H1 (cell line): ENCODE results near the gene SLC6A6. TPM values are rescaled to one million over a fixed set of nuclear protein-coding genes. Genes with fewer than 3 reads are reported as not detected.

Source experiments
- CTCF ChIA-PET: fragments of 300-600 bp; sonication (Branson Sonifier 250); formaldehyde crosslinking; loops from one replicate; lab custom pipeline; 2021; ENCODE audit not compliant: partially characterized antibody; lab: Charles Lee
- POLR2A ChIA-PET: fragments of 300-600 bp; sonication (Branson Sonifier 250); formaldehyde crosslinking; loops from one replicate; lab custom pipeline; 2021; ENCODE audit warnings: inconsistent platforms; ENCODE audit not compliant: partially characterized antibody; lab: Charles Lee
- DNase-seq, 2 experiments: peaks; one replicate each; pipeline versions ENCODE4 v3.0.0 to v3.0.0-alpha.2; 2010 to 2022; ENCODE audit warnings: low spot score in 2 of 2, low read depth in 1 of 2, mixed read lengths in 1 of 2
- FAIRE-seq: peaks from 2 replicates; lab custom pipeline; 2011; peaks lifted over from hg19 to GRCh38; lab: Jason Lieb, UNC
- H2AFZ ChIP-seq: 2 replicates; pipeline ENCODE4 v1.8.1; 2012; ENCODE audit warnings: low read length, inconsistent platforms
- H2AK5ac ChIP-seq: 2 replicates; pipeline ENCODE4 v1.6.1; 2013; ENCODE audit warnings: low read depth, low read length
- H2BK120ac ChIP-seq: replicated peaks from 2 replicates; pipeline ENCODE3; 2013; ENCODE audit warnings: low read depth, low read length, inconsistent platforms
- H2BK12ac ChIP-seq: 2 replicates; pipeline ENCODE4 v1.6.1; 2013; ENCODE audit warnings: low read depth, low read length
- H2BK15ac ChIP-seq: 2 replicates; pipeline ENCODE4 v1.6.1; 2013; ENCODE audit warnings: low read length
- H2BK20ac ChIP-seq: 2 replicates; pipeline ENCODE4 v1.6.1; 2013; ENCODE audit warnings: low read length
- H2BK5ac ChIP-seq: 2 replicates; pipeline ENCODE4 v1.6.1; 2013; ENCODE audit warnings: low read depth, low read length
- H3K14ac ChIP-seq: 2 replicates; pipeline ENCODE4 v1.6.1; 2013; ENCODE audit warnings: inconsistent platforms; ENCODE audit not compliant: insufficient read length
- H3K18ac ChIP-seq: 2 replicates; pipeline ENCODE4 v1.6.1; 2013; ENCODE audit warnings: low read length; ENCODE audit errors: extremely low read depth
- H3K23ac ChIP-seq: 2 replicates; pipeline ENCODE4 v1.6.1; 2013; ENCODE audit warnings: inconsistent platforms; ENCODE audit not compliant: insufficient read length
- H3K23me2 ChIP-seq: 2 replicates; pipeline ENCODE4 v1.6.1; 2013; ENCODE audit warnings: low read depth, low read length
- H3K27ac ChIP-seq: 2 replicates; pipeline ENCODE4 v1.6.1; 2011; ENCODE audit warnings: low read depth, low read length, inconsistent platforms
- H3K27me3 ChIP-seq, 4 experiments: replicated peaks in 1 of 4; 1 replicate in 1 of 4; 2 replicates in 3 of 4; pipeline versions ENCODE4 v1.6.1 to v1.8.1; 2011 to 2013; ENCODE audit warnings: low read length in 3 of 4, mild to moderate bottlenecking in 3 of 4, inconsistent platforms in 2 of 4, mixed read lengths in 2 of 4, moderate library complexity in 1 of 4; ENCODE audit not compliant: control insufficient read depth in 3 of 4, insufficient read depth in 3 of 4; ENCODE audit errors: extremely low read depth in 1 of 4
- H3K36me3 ChIP-seq, 4 experiments: 2 replicates each; pipeline versions ENCODE4 v1.6.1 to v1.8.1; 2011 to 2013; ENCODE audit warnings: mild to moderate bottlenecking in 4 of 4, low read length in 3 of 4, moderate library complexity in 2 of 4, control low read depth in 1 of 4, inconsistent platforms in 1 of 4; ENCODE audit not compliant: insufficient read depth in 4 of 4, control insufficient read depth in 2 of 4
- H3K4ac ChIP-seq: replicated peaks from 2 replicates; pipeline ENCODE3; 2013; ENCODE audit warnings: low read length, low read depth, mixed read lengths, inconsistent platforms; ENCODE audit not compliant: insufficient read length
- H3K4me1 ChIP-seq, 4 experiments: replicated peaks in 1 of 4; 1 replicate in 1 of 4; 2 replicates in 3 of 4; pipeline versions ENCODE4 v1.6.1 to v1.8.1; 2011 to 2013; ENCODE audit warnings: low read length in 3 of 4, inconsistent platforms in 2 of 4, mixed read lengths in 1 of 4; ENCODE audit not compliant: insufficient read depth in 4 of 4, control insufficient read depth in 3 of 4
- H3K4me2 ChIP-seq, 2 experiments: 2 replicates each; pipeline versions ENCODE4 v1.6.1 to v1.8.1; 2011 to 2013; ENCODE audit warnings: low read depth in 2 of 2, low read length in 2 of 2, control low read depth in 1 of 2, inconsistent platforms in 1 of 2, mild to moderate bottlenecking in 1 of 2; ENCODE audit not compliant: insufficient read depth in 1 of 2
- H3K4me3 ChIP-seq, 4 experiments: fragments of 200-600, 300-600 bp in 1 of 4; sonication (generic), shearing (Covaris generic), sonication (Bioruptor Twin) in 1 of 4; 2 replicates each; pipeline versions ENCODE4 v1.5.1 to v1.8.1; 2011 to 2016; ENCODE audit warnings: low read length in 4 of 4, low read depth in 3 of 4, control low read depth in 2 of 4, inconsistent platforms in 2 of 4, mild to moderate bottlenecking in 2 of 4, mixed read lengths in 1 of 4, moderate library complexity in 1 of 4; ENCODE audit not compliant: insufficient read depth in 2 of 4; ENCODE audit errors: extremely low read depth in 1 of 4
- H3K56ac ChIP-seq: replicated peaks from 2 replicates; pipeline ENCODE3; 2013; ENCODE audit warnings: low read depth, mild to moderate bottlenecking, mixed read lengths, low read length, inconsistent platforms; ENCODE audit not compliant: insufficient read length
- H3K79me1 ChIP-seq: 2 replicates; pipeline ENCODE4 v1.6.1; 2013; ENCODE audit warnings: low read depth, low read length, control low read depth
- H3K79me2 ChIP-seq, 2 experiments: 2 replicates each; pipeline versions ENCODE4 v1.6.1 to v1.8.1; 2012 to 2013; ENCODE audit warnings: low read length in 2 of 2, mild to moderate bottlenecking in 2 of 2, inconsistent platforms in 1 of 2; ENCODE audit not compliant: insufficient read depth in 2 of 2, control insufficient read depth in 1 of 2
- H3K9ac ChIP-seq, 4 experiments: replicated peaks in 1 of 4; 1 replicate in 1 of 4; 2 replicates in 3 of 4; pipeline versions ENCODE4 v1.6.1 to v1.8.1; 2011 to 2013; ENCODE audit warnings: low read depth in 3 of 4, low read length in 3 of 4, control low read depth in 2 of 4, mild to moderate bottlenecking in 2 of 4, moderate library complexity in 2 of 4, inconsistent platforms in 1 of 4; ENCODE audit errors: extremely low read depth in 1 of 4
- H3K9me3 ChIP-seq, 2 experiments: 2 replicates each; pipeline versions ENCODE4 v1.6.1 to v1.8.1; 2012 to 2013; ENCODE audit warnings: mild to moderate bottlenecking in 2 of 2, moderate library complexity in 2 of 2, control low read depth in 1 of 2, inconsistent platforms in 1 of 2, low read depth in 1 of 2, low read length in 1 of 2, mixed read lengths in 1 of 2; ENCODE audit not compliant: insufficient read depth in 2 of 2
- H4K20me1 ChIP-seq, 2 experiments: replicated peaks in 1 of 2; 2 replicates each; pipeline versions ENCODE3 to v1.8.1; 2011 to 2013; ENCODE audit warnings: inconsistent platforms in 2 of 2, low read length in 2 of 2, mild to moderate bottlenecking in 1 of 2; ENCODE audit not compliant: insufficient read depth in 2 of 2, control insufficient read depth in 1 of 2
- H4K5ac ChIP-seq: 2 replicates; pipeline ENCODE4 v1.6.1; 2013; ENCODE audit warnings: low read length, low read depth, mixed read lengths, inconsistent platforms; ENCODE audit not compliant: insufficient read length
- H4K8ac ChIP-seq: 2 replicates; pipeline ENCODE4 v1.8.0; 2013; ENCODE audit warnings: mild to moderate bottlenecking, moderate library complexity, low read length, inconsistent platforms; ENCODE audit not compliant: insufficient read depth; ENCODE audit errors: extremely low read depth
- H4K91ac ChIP-seq: replicated peaks from 2 replicates; pipeline ENCODE3; 2013; ENCODE audit warnings: low read length, mixed read lengths, inconsistent platforms; ENCODE audit not compliant: insufficient read length
- CBX8 ChIP-seq: fragments of 300-800, 300-1000 bp; sonication (generic); IDR thresholded peaks from 2 replicates; pipeline ENCODE4 v1.7.1; 2016; ENCODE audit warnings: low read depth, low read length, borderline replicate concordance
- CEBPB ChIP-seq: IDR thresholded peaks from 2 replicates; pipeline ENCODE4 v1.6.1; 2012; ENCODE audit warnings: low read depth, low read length
- CTBP2 ChIP-seq: IDR thresholded peaks from 2 replicates; pipeline ENCODE4 v1.7.0; 2011; ENCODE audit warnings: borderline replicate concordance, mild to moderate bottlenecking, moderate library complexity, mixed read lengths, low read length; ENCODE audit not compliant: insufficient read depth, insufficient read length
- GABPA ChIP-seq: IDR thresholded peaks from 2 replicates; pipeline ENCODE4 v1.6.1; 2011; ENCODE audit warnings: mild to moderate bottlenecking, low read length, moderate library complexity, borderline replicate concordance; ENCODE audit not compliant: insufficient read depth
- KDM1A ChIP-seq: fragments of 200-600, 300-600 bp; sonication (generic); IDR thresholded peaks from 2 replicates; pipeline ENCODE4 v1.7.1; 2016; ENCODE audit warnings: mild to moderate bottlenecking, low read length, borderline replicate concordance
- KDM4A ChIP-seq: IDR thresholded peaks from one replicate; pipeline ENCODE4 v1.7.1; 2012; ENCODE audit warnings: low read depth, mild to moderate bottlenecking, moderate library complexity, low read length, inconsistent platforms; ENCODE audit not compliant: severe bottlenecking
- NANOG ChIP-seq: IDR thresholded peaks from 2 replicates; pipeline ENCODE4 v1.6.1; 2011; ENCODE audit warnings: low read length, low read depth, mild to moderate bottlenecking, inconsistent platforms; ENCODE audit not compliant: insufficient read depth, poor library complexity, severe bottlenecking
- NRF1 ChIP-seq: IDR thresholded peaks from 2 replicates; pipeline ENCODE4 v1.6.1; 2011; ENCODE audit warnings: mild to moderate bottlenecking, low read depth, low read length, improper control_type of control experiment
- RAD21 ChIP-seq, 2 experiments: IDR thresholded peaks in 1 of 2; conservative IDR thresholded peaks in 1 of 2; 2 replicates each; pipeline ENCODE4 v1.6.1; 2011; ENCODE audit warnings: low read depth in 2 of 2, low read length in 2 of 2, improper control_type of control experiment in 1 of 2, inconsistent platforms in 1 of 2, mild to moderate bottlenecking in 1 of 2, moderate library complexity in 1 of 2
- RNF2 ChIP-seq: fragments of 200-900, 300-1000 bp; sonication (generic); IDR thresholded peaks from 2 replicates; pipeline ENCODE4 v1.7.1; 2016; ENCODE audit warnings: borderline replicate concordance, low read depth, mild to moderate bottlenecking, antibody characterized with exemption, low read length; ENCODE audit not compliant: poor library complexity, severe bottlenecking; ENCODE audit errors: missing control alignments
- USF2 ChIP-seq: IDR thresholded peaks from 2 replicates; pipeline ENCODE4 v1.6.1; 2011; ENCODE audit warnings: low read length, improper control_type of control experiment
- WGBS, 2 experiments: shearing (Covaris generic) in 1 of 2; methylation state at CpG; one replicate each; pipeline versions ENCODE4 v1.1.6 to v1.1.7; 2013 to 2015; ENCODE audit warnings: low lambda C conversion rate in 2 of 2, mixed read lengths in 2 of 2, inconsistent platforms in 1 of 2, low coverage in 1 of 2, missing lambda C conversion rate in 1 of 2; ENCODE audit not compliant: insufficient replicate concordance in 2 of 2, insufficient coverage in 1 of 2, insufficient read length in 1 of 2; ENCODE audit errors: extremely low coverage in 1 of 2, missing lambda C conversion rate in 1 of 2; 5-methylcytosine and 5-hydroxymethylcytosine counted together
- polyA plus RNA-seq, 7 experiments: library from polyadenylated mRNA; depleted of rRNA in 3 of 7; stranded (reverse) in 5 of 7; unstranded in 2 of 7; fragments of >200 nt in 5 of 7; fragments of 200-250 nt in 2 of 7; gene quantifications; 1 replicate in 5 of 7; 2 replicates in 1 of 7; 4 replicates in 1 of 7; pipeline versions ENCODE4 v1.2.1 to v1.2.3, GENCODE V29; 2011 to 2013; ENCODE audit warnings: missing spikeins in 2 of 7, mixed read lengths in 2 of 7
- total RNA-seq: library from RNA; stranded (reverse); fragmentation: NEBNext Ultra II Directional; extraction: Animal tissue kit (Norgen Biotek cat#: 25700); gene quantifications from 2 replicates; pipeline ENCODE4 v1.2.1, GENCODE V29; 2021

The SLC6A6 gene
- total and polyA plus RNA-seq, 2 of the 8 experiments (the other 6 are each of a cell fraction or from before 2014, with no cell fraction given): 66.2 to 144 TPM

- FAIRE-seq: no peak
- no peaks in the 10 kb centered on the region for H3K23me2 ChIP-seq
- H3K79me1 ChIP-seq: no peaks in the 10 kb centered on the region
- no peaks in the 10 kb centered on the region for H3K79me2 ChIP-seq
- H2BK5ac ChIP-seq: no peak overlapping the region
- H3K27ac ChIP-seq: no peak overlapping the region
- 88% methylated on average over 2 of the region's 2 CpGs; no CpG with 5 or more reads in 1 of the 2 experiments for WGBS, 2 experiments
- DNase-seq: no peak
- CTCF ChIA-PET: interaction anchor here (1.2 kb wide), 1 partner anchor 24 kb away, joined by 6 read pairs; no protein-coding TSS in a partner anchor
- H3K23ac ChIP-seq: no peak overlapping the region
- H2BK120ac ChIP-seq: no peak overlapping the region
- peaks cover 0 to 11% (median 5%) of the 10 kb centered on the region in 4 experiments; a peak in 6 of 8 replicates for H3K36me3 ChIP-seq
- POLR2A ChIA-PET: interaction anchor here (1.0 kb wide), 1 partner anchor 70 kb away, joined by 3 read pairs; no protein-coding TSS in a partner anchor
- no peaks in the 10 kb centered on the region for H4K20me1 ChIP-seq
- H3K9ac ChIP-seq: no peak overlapping the region; a peak in 1 of 7 replicates
- H4K91ac ChIP-seq: no peak overlapping the region
- no peaks in the 10 kb centered on the region; a peak in 3 of 7 replicates for H3K4me1 ChIP-seq
- no peak overlapping the region for H3K4me2 ChIP-seq
- H3K56ac ChIP-seq: no peak overlapping the region
- no peaks in the 10 kb centered on the region for H3K9me3 ChIP-seq
- no peaks in the 10 kb centered on the region for H3K27me3 ChIP-seq
- H3K18ac ChIP-seq: no peak overlapping the region
- no peak overlapping the region for H2BK20ac ChIP-seq
- H4K5ac ChIP-seq: no peak overlapping the region
- H2AK5ac ChIP-seq: no peak overlapping the region
- H3K14ac ChIP-seq: no peak overlapping the region
- H3K4me3 ChIP-seq: no peak overlapping the region
- H3K4ac ChIP-seq: no peak overlapping the region
- no peak overlapping the region for H4K8ac ChIP-seq
- H2AFZ ChIP-seq: no peak overlapping the region
- H2BK15ac ChIP-seq: no peak overlapping the region
- H2BK12ac ChIP-seq: no peak overlapping the region
- TF ChIP-seq GABPA: no peak
- TF ChIP-seq USF2: no peak
- TF ChIP-seq CBX8: no peak
- no peak for TF ChIP-seq KDM4A
- TF ChIP-seq RNF2: no peak
- no peak for TF ChIP-seq NRF1
- TF ChIP-seq RAD21 (IDR thresholded peaks at IDR 0.05 in 1 of 2, conservative IDR thresholded peaks at IDR 0.05 in 1 of 2; ENCODE audit: low read depth in 2 of 2, low read length in 2 of 2): no peak
- no peak for TF ChIP-seq CTBP2
- TF ChIP-seq CEBPB: no peak
- TF ChIP-seq KDM1A: no peak
- TF ChIP-seq NANOG: no peak
Observed at GRCh38 chr3:14490831-14491230, 88.4 kb downstream of the SLC6A6 start.
